Mesothelial cell of epicardium (in vitro differentiated cells): ENCODE data around the gene PLOD3. TPM values are rescaled to one million over a fixed set of nuclear protein-coding genes. Genes with fewer than 3 reads are reported as not detected.

Source experiments
- DNase-seq, 2 experiments: peaks; one replicate each; pipeline ENCODE4 v3.0.0; 2021; ENCODE audit warnings: low spot score in 2 of 2; ENCODE audit not compliant: unreplicated experiment in 2 of 2
- H3K27ac Mint-ChIP-seq: 2 replicates; pipeline ENCODE4 v1.8.0; 2021; ENCODE audit warnings: mixed read lengths
- H3K27me3 Mint-ChIP-seq: 2 replicates; pipeline ENCODE4 v1.8.0; 2021; ENCODE audit warnings: low read depth, mixed read lengths
- H3K36me3 Mint-ChIP-seq: 2 replicates; pipeline ENCODE4 v1.8.0; 2021; ENCODE audit warnings: mixed read lengths
- H3K4me1 Mint-ChIP-seq: 2 replicates; pipeline ENCODE4 v1.8.0; 2021; ENCODE audit warnings: mixed read lengths
- H3K4me3 Mint-ChIP-seq: 2 replicates; pipeline ENCODE4 v1.8.0; 2021; ENCODE audit warnings: mild to moderate bottlenecking, moderate library complexity, mixed read lengths
- H3K9me3 Mint-ChIP-seq: 2 replicates; pipeline ENCODE4 v1.8.0; 2021; ENCODE audit warnings: mixed read lengths
- total RNA-seq: library from RNA; stranded (reverse); gene quantifications from 3 replicates; pipeline ENCODE4 v1.2.1, GENCODE V29; 2021
- TF ChIP-seq, protein P1 (sequence below): fragments of 200-600 bp; sonication (generic); IDR thresholded peaks from one replicate; pipeline ENCODE4 v1.5.0; 2021; ENCODE audit warnings: antibody characterized with exemption; ENCODE audit not compliant: unreplicated experiment

Gene PLOD3
- total RNA-seq, 1 donor from 2014 or later: 66.9 TPM

DNA sequence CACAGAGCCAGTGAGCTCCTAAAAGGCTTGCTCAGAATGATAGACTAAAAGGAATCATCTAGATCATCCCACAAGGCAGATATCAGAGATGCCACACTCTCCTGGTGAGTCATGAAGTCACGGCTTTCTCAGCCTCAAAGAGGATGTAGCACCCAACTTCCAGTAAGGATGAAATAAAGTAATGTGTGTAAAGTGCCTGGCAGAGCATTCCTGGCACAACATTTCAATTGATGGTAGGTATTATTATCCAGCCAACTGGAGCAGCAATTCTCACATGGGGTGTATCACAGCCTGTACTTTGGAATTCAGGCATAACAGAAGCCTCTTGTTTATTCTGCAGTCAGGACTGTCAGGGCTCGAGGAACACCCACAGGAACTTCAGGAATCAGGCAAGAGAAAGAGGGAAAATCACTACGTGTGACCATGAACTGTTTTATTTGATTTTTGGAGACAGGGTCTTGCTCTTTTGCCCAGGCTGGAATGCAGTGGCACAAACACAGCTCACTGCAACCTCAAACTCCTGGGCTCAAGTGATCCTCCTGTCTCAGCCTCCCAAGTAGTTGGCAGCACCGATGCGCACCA is 32.0 kb downstream of the PLOD3 start:
- Mint-ChIP-seq H3K9me3 (no peaks in the 10 kb centered on the region), H3K27ac (no peak overlapping the region), H3K4me1 (peaks cover 8% of the 10 kb centered on the region), H3K27me3 (peaks cover 42% of the 10 kb centered on the region), H3K36me3 (peaks cover 2% of the 10 kb centered on the region), H3K4me3 (no peak overlapping the region)
- TF ChIP-seq, protein P1, sequence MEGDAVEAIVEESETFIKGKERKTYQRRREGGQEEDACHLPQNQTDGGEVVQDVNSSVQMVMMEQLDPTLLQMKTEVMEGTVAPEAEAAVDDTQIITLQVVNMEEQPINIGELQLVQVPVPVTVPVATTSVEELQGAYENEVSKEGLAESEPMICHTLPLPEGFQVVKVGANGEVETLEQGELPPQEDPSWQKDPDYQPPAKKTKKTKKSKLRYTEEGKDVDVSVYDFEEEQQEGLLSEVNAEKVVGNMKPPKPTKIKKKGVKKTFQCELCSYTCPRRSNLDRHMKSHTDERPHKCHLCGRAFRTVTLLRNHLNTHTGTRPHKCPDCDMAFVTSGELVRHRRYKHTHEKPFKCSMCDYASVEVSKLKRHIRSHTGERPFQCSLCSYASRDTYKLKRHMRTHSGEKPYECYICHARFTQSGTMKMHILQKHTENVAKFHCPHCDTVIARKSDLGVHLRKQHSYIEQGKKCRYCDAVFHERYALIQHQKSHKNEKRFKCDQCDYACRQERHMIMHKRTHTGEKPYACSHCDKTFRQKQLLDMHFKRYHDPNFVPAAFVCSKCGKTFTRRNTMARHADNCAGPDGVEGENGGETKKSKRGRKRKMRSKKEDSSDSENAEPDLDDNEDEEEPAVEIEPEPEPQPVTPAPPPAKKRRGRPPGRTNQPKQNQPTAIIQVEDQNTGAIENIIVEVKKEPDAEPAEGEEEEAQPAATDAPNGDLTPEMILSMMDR: no peak
- no peak for DNase-seq

DNA sequence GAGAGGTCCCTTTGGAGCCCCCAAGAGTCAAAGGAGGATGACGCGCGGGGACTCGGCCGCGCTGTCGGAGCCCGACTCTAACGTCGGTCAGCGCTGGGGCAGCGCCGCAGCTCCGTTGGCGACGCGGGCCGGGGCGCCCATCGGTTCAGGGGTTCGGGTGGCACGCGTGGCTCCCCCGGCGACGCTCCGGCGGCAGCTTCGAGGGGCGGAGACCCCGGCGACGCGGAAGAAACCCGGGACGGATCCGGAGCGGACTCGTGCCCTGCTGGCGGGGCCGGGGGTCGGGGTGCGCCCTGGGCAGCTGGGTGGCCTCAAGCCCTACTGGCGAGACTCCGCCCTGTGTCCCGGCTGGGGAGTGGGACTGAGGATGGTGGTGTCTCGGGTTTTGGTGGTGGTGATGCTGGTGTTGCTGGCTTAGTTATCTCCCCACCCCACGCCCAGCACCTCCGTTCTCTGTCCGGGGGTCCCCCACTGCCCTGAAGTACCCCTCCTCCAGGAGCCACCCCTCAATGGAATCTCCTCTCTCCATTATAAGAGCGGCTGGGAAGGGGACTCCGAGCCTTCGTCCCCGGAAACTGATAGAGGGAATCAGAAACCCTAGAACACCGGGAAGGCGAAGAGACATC is 37.1 kb downstream of the PLOD3 start, which contains the start of gene NAT16:
NAT16 (minus strand) TSS at position 164 of the 626 bp plus-strand sequence. CDS start 5,486 bp downstream, outside the sequence.
- DNase-seq: no peak
- no peaks in the 10 kb centered on the region for H3K9me3 Mint-ChIP-seq
- no peak within 1 kb of the TSS for H3K27ac Mint-ChIP-seq
- peaks cover 2% of the 10 kb centered on the region for H3K36me3 Mint-ChIP-seq
- H3K4me3 Mint-ChIP-seq: peak within 1 kb of the TSS; percentile 56
- TF ChIP-seq, protein P1: no peak
- peaks cover 12% of the 10 kb centered on the region for H3K4me1 Mint-ChIP-seq
- H3K27me3 Mint-ChIP-seq: peaks cover 81% of the 10 kb centered on the region

- DNase-seq: no peak
- H3K27me3 Mint-ChIP-seq: peaks cover 82% of the 10 kb centered on the region
- TF ChIP-seq, protein P1: no peak
- H3K36me3 Mint-ChIP-seq: peaks cover 2% of the 10 kb centered on the region
- peak overlapping the region; percentile 17 for H3K4me3 Mint-ChIP-seq
- H3K4me1 Mint-ChIP-seq: peaks cover 12% of the 10 kb centered on the region
- no peaks in the 10 kb centered on the region for H3K9me3 Mint-ChIP-seq
- H3K27ac Mint-ChIP-seq: no peak overlapping the region
Measured at GRCh38 chr7:101179713-101180112, 37.7 kb downstream of the PLOD3 start.

GRCh38 chr7:101179117-101179516 is 38.3 kb downstream of the PLOD3 start:
- H3K36me3 Mint-ChIP-seq: peaks cover 2% of the 10 kb centered on the region
- H3K9me3 Mint-ChIP-seq: no peaks in the 10 kb centered on the region
- H3K4me3 Mint-ChIP-seq: peak overlapping the region; percentile 56
- H3K4me1 Mint-ChIP-seq: peaks cover 13% of the 10 kb centered on the region
- peaks cover 83% of the 10 kb centered on the region for H3K27me3 Mint-ChIP-seq
- no peak for DNase-seq
- H3K27ac Mint-ChIP-seq: no peak overlapping the region
- TF ChIP-seq, protein P1: no peak

- Mint-ChIP-seq H3K9me3 (no peaks in the 10 kb centered on the region), H3K36me3 (peaks cover 2% of the 10 kb centered on the region), H3K27me3 (peaks cover 95% of the 10 kb centered on the region), H3K27ac (no peak overlapping the region), H3K4me3 (no peak overlapping the region), H3K4me1 (peaks cover 17% of the 10 kb centered on the region)
- TF ChIP-seq, protein P1: no peak
- DNase-seq: no peak
Measured at GRCh38 chr7:101177644-101178043, 39.7 kb downstream of the PLOD3 start.
